ENCODE results near the gene JAML. TPM values are rescaled to one million over a fixed set of nuclear protein-coding genes. Genes with fewer than 3 reads are reported as not detected.
A peak's percentile ranks its signal among the peaks of the same experiment; 100 is the strongest.

JAML gene
- total and polyA plus RNA-seq, 2 of the 13 experiments (the other 11 are each of a cell fraction or from before 2014, with no cell fraction given), result 2.0 to 3.3 TPM

DNA sequence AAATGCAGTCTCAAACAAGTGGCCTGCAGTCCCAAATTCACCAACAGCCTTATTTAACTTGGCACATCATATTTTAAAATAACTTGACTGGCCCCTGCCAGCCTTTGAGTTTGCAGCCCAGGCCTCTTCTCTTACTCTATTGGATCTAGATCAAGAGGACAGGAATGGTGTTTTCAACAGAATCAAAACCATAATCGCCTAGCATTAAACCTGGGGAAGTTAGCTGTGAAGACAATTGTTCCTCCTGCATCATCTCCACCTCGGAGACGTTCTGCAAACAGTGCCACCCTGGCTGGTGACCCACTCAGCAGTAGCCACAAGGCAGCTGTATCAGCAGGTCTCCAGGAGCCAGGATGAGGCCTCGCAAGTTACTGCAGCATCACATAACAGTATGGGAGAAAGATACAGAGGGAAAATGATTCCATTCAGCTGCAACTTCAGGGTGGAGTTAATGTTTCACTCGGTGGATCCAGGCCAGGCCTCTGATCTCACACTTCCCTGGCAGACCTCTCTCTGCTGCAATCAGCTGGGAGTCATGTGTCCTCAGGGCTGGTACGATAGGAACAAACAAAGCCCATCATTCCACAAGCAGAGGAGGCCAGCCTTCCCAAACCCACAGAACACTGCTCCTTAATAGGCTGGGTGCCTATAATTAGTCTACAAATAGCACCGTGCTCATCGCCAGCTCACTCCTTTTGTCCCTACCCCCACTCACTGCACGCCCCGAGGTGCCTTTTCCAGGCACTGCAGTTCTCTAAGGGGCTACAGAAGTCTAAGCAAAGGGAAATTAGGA is 29.8 kb downstream of the JAML start (continued):
- TF ChIP-seq HNF1A (IDR thresholded peaks at IDR 0.05; ENCODE audit: low read depth), result peak; percentile 98
- peak; percentile 100 for TF ChIP-seq HNF1A (CRISPR knock-in tag; IDR thresholded peaks at IDR 0.05; ENCODE audit: borderline replicate concordance)
- no peak for TF ChIP-seq GABPA (IDR thresholded peaks at IDR 0.05; ENCODE audit: low read depth, low read length)
- TF ChIP-seq GABPA (CRISPR knock-in tag; IDR thresholded peaks at IDR 0.05; ENCODE audit: low read depth), result 0 out of 2 replicates have a peak, but pooled peaks have one; percentile 52
- TF ChIP-seq SYNCRIP (IDR thresholded peaks at IDR 0.05; ENCODE audit: insufficient read depth, low read depth, low read length), result no peak
- 0 out of 2 replicates have a peak, but pooled peaks have one; percentile 65 for TF ChIP-seq RXRA (CRISPR knock-in tag; IDR thresholded peaks at IDR 0.05)
- peak; percentile 81; the same call in 1 of the 2 replicates for TF ChIP-seq ARID3A (IDR thresholded peaks at IDR 0.05; ENCODE audit: low read depth, low read length)
- no peak for TF ChIP-seq RNF2 (conservative IDR thresholded peaks at IDR 0.05; ENCODE audit: low read depth)
- no peak for TF ChIP-seq MZF1 (CRISPR knock-in tag; IDR thresholded peaks at IDR 0.05; ENCODE audit: borderline replicate concordance)
- no peak for TF ChIP-seq NKX3-1 (CRISPR knock-in tag; IDR thresholded peaks at IDR 0.05)
- peak; percentile 91 for TF ChIP-seq SOX5 (CRISPR knock-in tag; IDR thresholded peaks at IDR 0.05; ENCODE audit: borderline replicate concordance)
- no peak for TF ChIP-seq ZNF234 (CRISPR knock-in tag; conservative IDR thresholded peaks at IDR 0.05)
- no peak for TF ChIP-seq ZNF260 (CRISPR knock-in tag; IDR thresholded peaks at IDR 0.05; ENCODE audit: borderline replicate concordance, low read depth)
- TF ChIP-seq ZNF382 (CRISPR knock-in tag; IDR thresholded peaks at IDR 0.05; ENCODE audit: borderline replicate concordance), result no peak
- no peak; the same call in 1 of the 2 replicates for TF ChIP-seq TCF7L2 (IDR thresholded peaks at IDR 0.05; ENCODE audit: low read depth, low read length)
- no peak for TF ChIP-seq KLF13 (CRISPR knock-in tag; IDR thresholded peaks at IDR 0.05)
- TF ChIP-seq ZNF30 (CRISPR knock-in tag; IDR thresholded peaks at IDR 0.05), result no peak
- no peak for TF ChIP-seq CBX2 (IDR thresholded peaks at IDR 0.05; ENCODE audit: low read depth, low read length)
- no peak for TF ChIP-seq CBX2 (CRISPR knock-in tag; IDR thresholded peaks at IDR 0.05; ENCODE audit: low read depth)
- TF ChIP-seq JUND (CRISPR knock-in tag; IDR thresholded peaks at IDR 0.05), result no peak
- no peak for TF ChIP-seq POLR2AphosphoS2 (IDR thresholded peaks at IDR 0.05; ENCODE audit: low read depth, low read length)
- TF ChIP-seq ZNF709 (CRISPR knock-in tag; IDR thresholded peaks at IDR 0.05), result no peak
- no peak for TF ChIP-seq ZFP82 (CRISPR knock-in tag; IDR thresholded peaks at IDR 0.05; ENCODE audit: borderline replicate concordance)
- no peak for TF ChIP-seq MBD4 (IDR thresholded peaks at IDR 0.05; ENCODE audit: borderline replicate concordance, low read length)
- TF ChIP-seq IKZF4 (CRISPR knock-in tag; IDR thresholded peaks at IDR 0.05; ENCODE audit: borderline replicate concordance, low read depth, not compliant biosample characterization), result peak; percentile 26
- TF ChIP-seq HDAC2 (CRISPR knock-in tag; IDR thresholded peaks at IDR 0.05), result peak; percentile 93
